ENCODE measurements around the gene DNAAF3.

Gene DNAAF3

DNA sequence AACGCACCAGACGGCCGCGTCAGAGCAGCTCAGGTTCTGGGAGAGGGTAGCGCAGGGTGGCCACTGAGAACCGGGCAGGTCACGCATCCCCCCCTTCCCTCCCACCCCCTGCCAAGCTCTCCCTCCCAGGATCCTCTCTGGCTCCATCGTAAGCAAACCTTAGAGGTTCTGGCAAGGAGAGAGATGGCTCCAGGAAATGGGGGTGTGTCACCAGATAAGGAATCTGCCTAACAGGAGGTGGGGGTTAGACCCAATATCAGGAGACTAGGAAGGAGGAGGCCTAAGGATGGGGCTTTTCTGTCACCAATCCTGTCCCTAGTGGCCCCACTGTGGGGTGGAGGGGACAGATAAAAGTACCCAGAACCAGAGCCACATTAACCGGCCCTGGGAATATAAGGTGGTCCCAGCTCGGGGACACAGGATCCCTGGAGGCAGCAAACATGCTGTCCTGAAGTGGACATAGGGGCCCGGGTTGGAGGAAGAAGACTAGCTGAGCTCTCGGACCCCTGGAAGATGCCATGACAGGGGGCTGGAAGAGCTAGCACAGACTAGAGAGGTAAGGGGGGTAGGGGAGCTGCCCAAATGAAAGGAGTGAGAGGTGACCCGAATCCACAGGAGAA is 50.9 kb downstream of the DNAAF3 start:
- no peak for DNase-seq

DNA sequence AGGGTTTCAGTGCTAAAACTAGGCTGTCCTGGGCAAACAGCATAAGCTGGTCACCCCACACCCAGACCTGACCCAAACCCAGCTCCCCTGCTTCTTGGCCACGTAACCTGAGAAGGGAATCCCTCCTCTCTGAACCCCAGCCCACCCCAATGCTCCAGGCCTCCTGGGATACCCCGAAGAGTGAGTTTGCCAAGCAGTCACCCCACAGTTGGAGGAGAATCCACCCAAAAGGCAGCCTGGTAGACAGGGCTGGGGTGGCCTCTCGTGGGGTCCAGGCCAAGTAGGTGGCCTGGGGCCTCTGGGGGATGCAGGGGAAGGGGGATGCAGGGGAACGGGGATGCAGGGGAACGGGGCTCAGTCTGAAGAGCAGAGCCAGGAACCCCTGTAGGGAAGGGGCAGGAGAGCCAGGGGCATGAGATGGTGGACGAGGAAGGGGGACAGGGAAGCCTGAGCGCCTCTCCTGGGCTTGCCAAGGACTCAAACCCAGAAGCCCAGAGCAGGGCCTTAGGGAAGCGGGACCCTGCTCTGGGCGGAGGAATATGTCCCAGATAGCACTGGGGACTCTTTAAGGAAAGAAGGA is 51.8 kb downstream of the DNAAF3 start:
- DNase-seq, result no peak

DNA sequence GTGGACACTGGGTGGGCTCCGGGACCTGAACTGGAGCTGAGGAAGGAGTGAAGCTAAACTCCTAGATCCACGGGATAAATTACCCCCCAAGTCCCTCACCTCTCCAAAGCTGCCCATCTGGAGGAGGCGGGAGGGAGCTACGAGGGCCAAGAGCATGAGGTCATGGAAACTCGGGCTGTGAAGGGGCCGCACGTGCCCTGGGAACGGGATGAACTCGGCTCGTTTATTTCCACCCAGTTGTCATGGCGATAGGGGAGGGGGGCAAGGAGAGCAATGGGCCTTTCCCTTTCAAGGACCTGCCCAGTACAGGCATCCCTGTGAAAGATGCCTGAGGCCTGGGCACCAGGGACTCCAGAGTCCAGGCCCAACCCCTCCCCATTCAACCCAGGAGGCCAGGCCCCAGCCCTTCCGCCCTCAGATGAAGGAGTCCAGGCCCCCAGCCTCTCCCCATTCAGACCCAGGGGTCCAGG is 52.8 kb downstream of the DNAAF3 start:
- no peak for DNase-seq

DNA sequence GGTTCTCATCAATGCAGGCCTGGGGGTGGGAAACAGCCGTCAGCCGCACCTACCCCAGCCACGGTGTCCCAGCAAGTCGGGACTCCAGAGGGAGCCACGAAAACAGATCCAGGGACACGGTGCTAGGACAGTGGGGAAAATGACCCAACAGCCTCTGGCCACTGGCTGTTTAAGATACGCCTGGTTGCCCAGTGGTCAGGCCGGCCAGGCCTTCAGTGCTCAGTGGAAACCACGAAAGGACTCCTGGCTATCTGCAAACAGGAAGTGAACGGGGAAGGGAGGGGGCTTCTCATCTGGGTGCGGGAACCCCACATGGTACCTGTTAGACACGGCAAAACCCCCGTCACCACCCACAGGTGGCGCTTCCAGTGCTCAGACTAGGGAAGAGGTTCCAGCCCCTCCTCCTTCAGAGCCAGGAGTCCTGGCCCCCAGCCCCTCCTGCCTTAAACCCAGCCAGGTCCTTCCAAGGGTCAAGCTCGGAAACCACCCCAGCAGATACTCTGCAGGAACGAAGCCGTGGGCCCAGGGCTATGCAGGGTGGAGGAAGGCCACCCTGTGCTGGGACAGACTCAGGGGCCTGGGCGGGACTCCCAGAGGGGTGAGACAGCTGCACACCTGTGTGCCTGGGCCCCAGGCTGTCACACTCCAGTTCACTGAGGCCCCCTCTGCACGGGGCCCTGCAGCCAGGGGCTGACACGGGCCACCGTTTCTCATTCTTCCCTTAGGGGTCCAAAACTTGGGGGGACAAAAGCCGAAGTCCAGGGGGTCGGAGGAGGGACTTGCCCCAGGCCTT is 53.4 kb downstream of the DNAAF3 start:
- no peak for DNase-seq

DNA sequence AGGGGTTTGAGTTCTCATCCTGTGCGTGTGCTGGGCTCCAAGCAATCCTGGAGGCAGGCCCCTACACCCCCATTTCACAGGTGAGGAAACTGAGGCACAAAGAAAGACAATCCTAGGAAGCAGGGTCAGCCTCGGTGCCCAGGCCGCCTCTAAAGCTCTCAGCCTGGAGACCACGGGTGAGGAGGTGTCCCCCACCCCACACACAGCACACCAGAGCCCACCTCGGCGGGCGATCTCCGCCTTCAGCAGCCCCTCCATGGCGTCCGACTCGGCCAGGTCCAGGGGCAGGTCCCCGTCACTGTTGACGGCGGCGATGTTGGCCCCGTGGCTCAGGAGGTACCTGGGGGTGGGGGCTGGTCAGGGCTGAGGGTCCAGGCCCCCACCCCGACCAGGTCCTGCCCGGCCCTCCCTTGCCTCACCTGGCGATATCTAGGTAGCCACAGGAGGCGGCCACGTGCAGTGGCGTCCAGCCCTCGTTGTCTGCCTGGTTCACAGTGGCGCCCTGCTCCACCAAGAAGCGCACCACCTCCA is 54.1 kb downstream of the DNAAF3 start:
- no peak for DNase-seq

DNA sequence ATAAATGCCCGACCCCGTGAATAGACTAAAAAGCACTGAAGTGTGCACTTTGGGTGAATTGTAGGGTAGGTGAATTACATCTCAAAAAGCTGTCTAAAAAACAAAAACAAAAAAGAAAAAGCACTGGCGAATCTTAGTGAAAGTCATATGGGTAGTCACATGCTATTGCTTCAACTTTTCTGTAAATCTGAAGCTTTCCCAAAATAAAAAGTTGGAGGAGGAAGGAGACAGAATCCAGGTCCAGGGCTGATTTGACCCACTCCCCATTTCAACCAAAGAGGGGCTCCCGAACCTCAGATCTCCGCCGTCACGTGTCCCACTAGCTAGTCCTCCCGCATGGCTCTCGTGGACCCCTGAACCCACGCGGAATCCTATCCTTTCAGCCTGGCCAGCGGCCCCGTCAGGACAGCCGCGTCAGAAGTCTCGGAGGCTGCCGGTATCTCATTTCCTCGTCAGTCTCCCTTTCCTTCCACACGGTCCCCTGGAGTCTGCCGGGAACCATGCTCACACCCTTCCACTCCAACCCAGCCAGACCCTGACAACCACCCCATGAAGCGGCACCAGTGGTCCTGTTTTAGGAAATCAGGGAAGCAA is 55.1 kb downstream of the DNAAF3 start:
- no peak for DNase-seq

DNA sequence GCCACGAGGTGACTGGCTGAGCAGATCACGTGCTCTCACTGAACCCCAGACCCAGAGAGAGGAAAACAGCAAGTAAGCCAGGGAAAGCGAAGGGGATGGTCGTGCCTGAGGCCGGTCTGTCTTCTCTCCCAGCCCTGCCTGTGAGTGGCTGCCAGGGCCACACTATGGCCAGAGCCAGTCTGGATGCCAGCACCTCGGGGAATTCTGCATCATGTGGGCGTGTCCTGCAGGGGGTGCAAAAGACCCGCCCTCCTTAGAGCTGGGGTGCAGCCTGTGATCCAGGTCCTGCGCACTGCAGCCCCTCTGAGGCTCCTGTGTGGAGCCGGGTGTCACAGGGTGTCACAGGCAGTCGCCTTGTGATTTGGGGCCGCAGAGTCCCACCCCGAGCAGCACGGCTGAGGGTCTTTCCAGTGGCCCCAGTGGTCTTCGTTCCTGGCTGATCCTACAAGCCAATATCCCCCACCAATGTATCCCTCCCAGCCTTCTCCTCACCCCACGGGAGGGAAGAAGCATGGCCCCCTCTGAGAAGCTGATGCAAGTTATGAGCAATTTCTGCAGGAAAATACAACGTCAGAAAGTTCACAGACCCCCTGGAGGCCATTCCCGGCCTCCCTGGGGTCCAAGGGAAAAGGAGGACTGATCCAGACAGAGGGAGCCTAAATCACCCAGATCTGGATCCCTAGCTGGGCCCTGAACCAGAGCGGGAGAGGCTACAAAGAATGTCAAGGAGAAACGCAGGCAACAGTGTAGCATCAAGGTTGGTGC is 56.7 kb downstream of the DNAAF3 start:
- no peak for DNase-seq

Data from AML-193 (cell line).